ENCODE measurements around the gene CD79B. TPM values are rescaled to one million over a fixed set of nuclear protein-coding genes. Genes with fewer than 3 reads are reported as not detected.
A peak's percentile ranks its signal among the peaks of the same experiment; 100 is the strongest.

Gene CD79B
- total and polyA plus RNA-seq, 2 experiments from 2014 or later = 1.3 to 2.5 TPM

- H3K9me3 Mint-ChIP-seq = no peaks in the 10 kb centered on the region; the same call in 2 of the 3 replicates
- no peak overlapping the region for H3K27ac ChIP-seq (ENCODE audit: low read depth)
- peaks cover 28% of the 10 kb centered on the region for H3K36me3 Mint-ChIP-seq (ENCODE audit: low read depth)
- H3K27ac Mint-ChIP-seq = no peak overlapping the region
- TF ChIP-seq NANOG (IDR thresholded peaks at IDR 0.05; ENCODE audit: borderline replicate concordance) = no peak
- no peak for TF ChIP-seq CREB1 (CRISPR knock-in tag; IDR thresholded peaks at IDR 0.05; ENCODE audit: low read depth)
- TF ChIP-seq, protein P1, sequence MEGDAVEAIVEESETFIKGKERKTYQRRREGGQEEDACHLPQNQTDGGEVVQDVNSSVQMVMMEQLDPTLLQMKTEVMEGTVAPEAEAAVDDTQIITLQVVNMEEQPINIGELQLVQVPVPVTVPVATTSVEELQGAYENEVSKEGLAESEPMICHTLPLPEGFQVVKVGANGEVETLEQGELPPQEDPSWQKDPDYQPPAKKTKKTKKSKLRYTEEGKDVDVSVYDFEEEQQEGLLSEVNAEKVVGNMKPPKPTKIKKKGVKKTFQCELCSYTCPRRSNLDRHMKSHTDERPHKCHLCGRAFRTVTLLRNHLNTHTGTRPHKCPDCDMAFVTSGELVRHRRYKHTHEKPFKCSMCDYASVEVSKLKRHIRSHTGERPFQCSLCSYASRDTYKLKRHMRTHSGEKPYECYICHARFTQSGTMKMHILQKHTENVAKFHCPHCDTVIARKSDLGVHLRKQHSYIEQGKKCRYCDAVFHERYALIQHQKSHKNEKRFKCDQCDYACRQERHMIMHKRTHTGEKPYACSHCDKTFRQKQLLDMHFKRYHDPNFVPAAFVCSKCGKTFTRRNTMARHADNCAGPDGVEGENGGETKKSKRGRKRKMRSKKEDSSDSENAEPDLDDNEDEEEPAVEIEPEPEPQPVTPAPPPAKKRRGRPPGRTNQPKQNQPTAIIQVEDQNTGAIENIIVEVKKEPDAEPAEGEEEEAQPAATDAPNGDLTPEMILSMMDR (conservative IDR thresholded peaks at IDR 0.05; ENCODE audit: low read depth in 2 of 2) = no peak
- TF ChIP-seq ZNF331 (CRISPR knock-in tag; IDR thresholded peaks at IDR 0.05; ENCODE audit: low read depth) = no peak
- TF ChIP-seq POLR2AphosphoS5 (IDR thresholded peaks at IDR 0.05; ENCODE audit: low read depth) = 0 out of 2 replicates have a peak, but pooled peaks have one; percentile 9
- no peaks in the 10 kb centered on the region for H3K27me3 ChIP-seq (ENCODE audit: insufficient read depth)
- no peak overlapping the region for H3K4me3 ChIP-seq
- H3K36me3 ChIP-seq (ENCODE audit: insufficient read depth) = no peaks in the 10 kb centered on the region
- ATAC-seq = no peak
- H4K20me1 ChIP-seq (replicated peaks; ENCODE audit: insufficient read depth) = no peaks in the 10 kb centered on the region
- no peak overlapping the region for H3K4me3 Mint-ChIP-seq
- no peak overlapping the region for H2AFZ ChIP-seq
- no peak for DNase-seq (ENCODE audit: low spot score)
- H3K4me1 Mint-ChIP-seq = peaks cover 4% of the 10 kb centered on the region; the same call in 2 of the 3 replicates
- H3K9me2 ChIP-seq (ENCODE audit: insufficient read depth) = no peaks in the 10 kb centered on the region
- no peaks in the 10 kb centered on the region for H3K4me1 ChIP-seq (ENCODE audit: insufficient read depth)
- H3K4me2 ChIP-seq = no peak overlapping the region
- H3F3A ChIP-seq (replicated peaks; ENCODE audit: low read depth) = no peaks in the 10 kb centered on the region
- peaks cover 2% of the 10 kb centered on the region for H3K27me3 Mint-ChIP-seq (ENCODE audit: insufficient read depth, low read depth, poor library complexity)
- no peaks in the 10 kb centered on the region for H3K79me2 ChIP-seq (replicated peaks; ENCODE audit: insufficient read depth)
Observed at GRCh38 chr17:63939401-63939800, 7.3 kb upstream of the CD79B start.

GRCh38 chr17:63937920-63938319 is 5.8 kb upstream of the CD79B start:
- ATAC-seq (no peak), DNase-seq (ENCODE audit: low spot score) (no peak)
- Mint-ChIP-seq H3K4me3 (no peak overlapping the region), H3K36me3 (ENCODE audit: low read depth) (peaks cover 25% of the 10 kb centered on the region), H3K9me3 (no peaks in the 10 kb centered on the region; the same call in 2 of the 3 replicates), H3K27me3 (ENCODE audit: insufficient read depth, low read depth, poor library complexity) (peaks cover 6% of the 10 kb centered on the region), H3K4me1 (peaks cover 4% of the 10 kb centered on the region; the same call in 2 of the 3 replicates), H3K27ac (no peak overlapping the region)
- Histone ChIP-seq H3K27ac (ENCODE audit: low read depth) (no peak overlapping the region), H3K36me3 (ENCODE audit: insufficient read depth) (no peaks in the 10 kb centered on the region), H3K4me3 (no peak overlapping the region), H3K9me2 (ENCODE audit: insufficient read depth) (no peaks in the 10 kb centered on the region), H3F3A (replicated peaks; ENCODE audit: low read depth) (no peaks in the 10 kb centered on the region), H3K27me3 (ENCODE audit: insufficient read depth) (no peaks in the 10 kb centered on the region), H3K4me2 (no peak overlapping the region), H3K4me1 (ENCODE audit: insufficient read depth) (no peaks in the 10 kb centered on the region), H3K79me2 (replicated peaks; ENCODE audit: insufficient read depth) (no peaks in the 10 kb centered on the region), H2AFZ (no peak overlapping the region), H4K20me1 (replicated peaks; ENCODE audit: insufficient read depth) (no peaks in the 10 kb centered on the region)
- TF ChIP-seq NANOG (IDR thresholded peaks at IDR 0.05; ENCODE audit: borderline replicate concordance) = no peak
- TF ChIP-seq ZNF462 (CRISPR knock-in tag; IDR thresholded peaks at IDR 0.05) = no peak
- no peak for TF ChIP-seq EZH2 (IDR thresholded peaks at IDR 0.05; ENCODE audit: low read depth, unreplicated experiment)
- TF ChIP-seq, protein P2, sequence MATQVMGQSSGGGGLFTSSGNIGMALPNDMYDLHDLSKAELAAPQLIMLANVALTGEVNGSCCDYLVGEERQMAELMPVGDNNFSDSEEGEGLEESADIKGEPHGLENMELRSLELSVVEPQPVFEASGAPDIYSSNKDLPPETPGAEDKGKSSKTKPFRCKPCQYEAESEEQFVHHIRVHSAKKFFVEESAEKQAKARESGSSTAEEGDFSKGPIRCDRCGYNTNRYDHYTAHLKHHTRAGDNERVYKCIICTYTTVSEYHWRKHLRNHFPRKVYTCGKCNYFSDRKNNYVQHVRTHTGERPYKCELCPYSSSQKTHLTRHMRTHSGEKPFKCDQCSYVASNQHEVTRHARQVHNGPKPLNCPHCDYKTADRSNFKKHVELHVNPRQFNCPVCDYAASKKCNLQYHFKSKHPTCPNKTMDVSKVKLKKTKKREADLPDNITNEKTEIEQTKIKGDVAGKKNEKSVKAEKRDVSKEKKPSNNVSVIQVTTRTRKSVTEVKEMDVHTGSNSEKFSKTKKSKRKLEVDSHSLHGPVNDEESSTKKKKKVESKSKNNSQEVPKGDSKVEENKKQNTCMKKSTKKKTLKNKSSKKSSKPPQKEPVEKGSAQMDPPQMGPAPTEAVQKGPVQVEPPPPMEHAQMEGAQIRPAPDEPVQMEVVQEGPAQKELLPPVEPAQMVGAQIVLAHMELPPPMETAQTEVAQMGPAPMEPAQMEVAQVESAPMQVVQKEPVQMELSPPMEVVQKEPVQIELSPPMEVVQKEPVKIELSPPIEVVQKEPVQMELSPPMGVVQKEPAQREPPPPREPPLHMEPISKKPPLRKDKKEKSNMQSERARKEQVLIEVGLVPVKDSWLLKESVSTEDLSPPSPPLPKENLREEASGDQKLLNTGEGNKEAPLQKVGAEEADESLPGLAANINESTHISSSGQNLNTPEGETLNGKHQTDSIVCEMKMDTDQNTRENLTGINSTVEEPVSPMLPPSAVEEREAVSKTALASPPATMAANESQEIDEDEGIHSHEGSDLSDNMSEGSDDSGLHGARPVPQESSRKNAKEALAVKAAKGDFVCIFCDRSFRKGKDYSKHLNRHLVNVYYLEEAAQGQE (IDR thresholded peaks at IDR 0.05; ENCODE audit: unreplicated experiment) = no peak
- no peak for TF ChIP-seq EZH2phosphoT487 (IDR thresholded peaks at IDR 0.05; ENCODE audit: unreplicated experiment)
- no peak for TF ChIP-seq JUNB (IDR thresholded peaks at IDR 0.05; ENCODE audit: unreplicated experiment)

All from GM23338 (cell line).